ENCODE data around the gene NFIL3.

- no peak for TF ChIP-seq EP300 (IDR thresholded peaks at IDR 0.05; ENCODE audit: borderline replicate concordance)
- TF ChIP-seq CREB1 (IDR thresholded peaks at IDR 0.05; ENCODE audit: low read depth): no peak
- no peak for TF ChIP-seq RAD21 (IDR thresholded peaks at IDR 0.05; ENCODE audit: low read depth)
These were observed 41.8 kb upstream of the NFIL3 start for GRCh38 chr9:91465420-91465819.

All from Ishikawa (cell line).